ENCODE results near the gene SENP2. TPM values are rescaled to one million over a fixed set of nuclear protein-coding genes. Genes with fewer than 3 reads are reported as not detected.

The SENP2 gene
- total and polyA plus RNA-seq, 4 donors, result 7.9 to 23.3 (median 11.3) TPM

DNA sequence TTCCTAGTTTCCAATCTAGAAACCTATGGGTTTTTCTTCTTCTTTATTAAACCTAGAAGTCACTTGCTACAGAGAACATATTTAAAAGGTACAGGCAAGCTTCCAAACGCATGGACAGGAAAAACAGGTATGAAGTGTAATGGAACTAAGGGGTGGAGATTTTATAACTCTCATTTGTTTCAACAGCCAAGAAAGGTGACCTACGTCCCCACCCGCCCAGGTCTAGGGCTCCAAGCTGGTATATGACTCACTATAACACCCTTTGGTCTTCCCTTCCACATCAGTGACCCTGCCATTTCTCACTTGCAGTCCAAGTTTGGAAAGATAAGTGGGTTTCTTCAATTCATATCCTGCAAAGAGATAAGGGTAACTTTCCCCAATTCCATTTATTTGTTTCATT is 27.7 kb upstream of the SENP2 start:
- Histone ChIP-seq H3K27ac (ENCODE audit: low read depth in 1 of 2, low read length in 2 of 2) (no peak overlapping the region), H3K4me1 (ENCODE audit: control insufficient read depth in 4 of 4, insufficient read depth in 4 of 4, low read length in 3 of 4) (no peaks in the 10 kb centered on the region), H3K36me3 (ENCODE audit: control insufficient read depth in 4 of 4, insufficient read depth in 3 of 4, low read depth in 1 of 4, low read length in 3 of 4) (no peaks in the 10 kb centered on the region), H3K27me3 (ENCODE audit: control insufficient read depth in 4 of 4, insufficient read depth in 4 of 4, low read length in 3 of 4) (no peaks in the 10 kb centered on the region), H3K9me3 (ENCODE audit: control insufficient read depth in 4 of 4, low read length in 3 of 4) (no peaks in the 10 kb centered on the region), H3K9ac (ENCODE audit: low read depth in 1 of 2, low read length in 2 of 2) (no peak overlapping the region), H3K4me3 (ENCODE audit: low read depth in 1 of 3, low read length in 3 of 3) (no peak overlapping the region)
- TF ChIP-seq GABPA (IDR thresholded peaks at IDR 0.05 in 1 of 2, conservative IDR thresholded peaks at IDR 0.05 in 1 of 2) (no peak), TAF1 (conservative IDR thresholded peaks at IDR 0.05) (no peak), RXRA (IDR thresholded peaks at IDR 0.05) (no peak), JUND (IDR thresholded peaks at IDR 0.05) (peak in 1 of 2 donors; percentile 42), SP1 (IDR thresholded peaks at IDR 0.05) (no peak), HNF4G (IDR thresholded peaks at IDR 0.05) (no peak), EGR1 (IDR thresholded peaks at IDR 0.05; ENCODE audit: low read depth in 2 of 2) (no peak), RAD21 (IDR thresholded peaks at IDR 0.05) (no peak), FOXA1 (IDR thresholded peaks at IDR 0.05) (no peak), NR2F2 (IDR thresholded peaks at IDR 0.05) (no peak), HNF4A (conservative IDR thresholded peaks at IDR 0.05) (peak in 1 of 2 donors; percentile 30)
- TF ChIP-seq, protein P1, sequence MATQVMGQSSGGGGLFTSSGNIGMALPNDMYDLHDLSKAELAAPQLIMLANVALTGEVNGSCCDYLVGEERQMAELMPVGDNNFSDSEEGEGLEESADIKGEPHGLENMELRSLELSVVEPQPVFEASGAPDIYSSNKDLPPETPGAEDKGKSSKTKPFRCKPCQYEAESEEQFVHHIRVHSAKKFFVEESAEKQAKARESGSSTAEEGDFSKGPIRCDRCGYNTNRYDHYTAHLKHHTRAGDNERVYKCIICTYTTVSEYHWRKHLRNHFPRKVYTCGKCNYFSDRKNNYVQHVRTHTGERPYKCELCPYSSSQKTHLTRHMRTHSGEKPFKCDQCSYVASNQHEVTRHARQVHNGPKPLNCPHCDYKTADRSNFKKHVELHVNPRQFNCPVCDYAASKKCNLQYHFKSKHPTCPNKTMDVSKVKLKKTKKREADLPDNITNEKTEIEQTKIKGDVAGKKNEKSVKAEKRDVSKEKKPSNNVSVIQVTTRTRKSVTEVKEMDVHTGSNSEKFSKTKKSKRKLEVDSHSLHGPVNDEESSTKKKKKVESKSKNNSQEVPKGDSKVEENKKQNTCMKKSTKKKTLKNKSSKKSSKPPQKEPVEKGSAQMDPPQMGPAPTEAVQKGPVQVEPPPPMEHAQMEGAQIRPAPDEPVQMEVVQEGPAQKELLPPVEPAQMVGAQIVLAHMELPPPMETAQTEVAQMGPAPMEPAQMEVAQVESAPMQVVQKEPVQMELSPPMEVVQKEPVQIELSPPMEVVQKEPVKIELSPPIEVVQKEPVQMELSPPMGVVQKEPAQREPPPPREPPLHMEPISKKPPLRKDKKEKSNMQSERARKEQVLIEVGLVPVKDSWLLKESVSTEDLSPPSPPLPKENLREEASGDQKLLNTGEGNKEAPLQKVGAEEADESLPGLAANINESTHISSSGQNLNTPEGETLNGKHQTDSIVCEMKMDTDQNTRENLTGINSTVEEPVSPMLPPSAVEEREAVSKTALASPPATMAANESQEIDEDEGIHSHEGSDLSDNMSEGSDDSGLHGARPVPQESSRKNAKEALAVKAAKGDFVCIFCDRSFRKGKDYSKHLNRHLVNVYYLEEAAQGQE (IDR thresholded peaks at IDR 0.05), result no peak
- TF ChIP-seq, protein P2, sequence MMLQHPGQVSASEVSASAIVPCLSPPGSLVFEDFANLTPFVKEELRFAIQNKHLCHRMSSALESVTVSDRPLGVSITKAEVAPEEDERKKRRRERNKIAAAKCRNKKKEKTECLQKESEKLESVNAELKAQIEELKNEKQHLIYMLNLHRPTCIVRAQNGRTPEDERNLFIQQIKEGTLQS (IDR thresholded peaks at IDR 0.05), result no peak
- TF ChIP-seq, protein P3, sequence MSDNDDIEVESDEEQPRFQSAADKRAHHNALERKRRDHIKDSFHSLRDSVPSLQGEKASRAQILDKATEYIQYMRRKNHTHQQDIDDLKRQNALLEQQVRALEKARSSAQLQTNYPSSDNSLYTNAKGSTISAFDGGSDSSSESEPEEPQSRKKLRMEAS (IDR thresholded peaks at IDR 0.05), result no peak
- TF ChIP-seq, protein P4, sequence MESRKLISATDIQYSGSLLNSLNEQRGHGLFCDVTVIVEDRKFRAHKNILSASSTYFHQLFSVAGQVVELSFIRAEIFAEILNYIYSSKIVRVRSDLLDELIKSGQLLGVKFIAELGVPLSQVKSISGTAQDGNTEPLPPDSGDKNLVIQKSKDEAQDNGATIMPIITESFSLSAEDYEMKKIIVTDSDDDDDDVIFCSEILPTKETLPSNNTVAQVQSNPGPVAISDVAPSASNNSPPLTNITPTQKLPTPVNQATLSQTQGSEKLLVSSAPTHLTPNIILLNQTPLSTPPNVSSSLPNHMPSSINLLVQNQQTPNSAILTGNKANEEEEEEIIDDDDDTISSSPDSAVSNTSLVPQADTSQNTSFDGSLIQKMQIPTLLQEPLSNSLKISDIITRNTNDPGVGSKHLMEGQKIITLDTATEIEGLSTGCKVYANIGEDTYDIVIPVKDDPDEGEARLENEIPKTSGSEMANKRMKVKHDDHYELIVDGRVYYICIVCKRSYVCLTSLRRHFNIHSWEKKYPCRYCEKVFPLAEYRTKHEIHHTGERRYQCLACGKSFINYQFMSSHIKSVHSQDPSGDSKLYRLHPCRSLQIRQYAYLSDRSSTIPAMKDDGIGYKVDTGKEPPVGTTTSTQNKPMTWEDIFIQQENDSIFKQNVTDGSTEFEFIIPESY (IDR thresholded peaks at IDR 0.05), result no peak
- 70% methylated on average over 3 of the region's 3 CpGs for WGBS
- DNase-seq (ENCODE audit: low spot score), result no peak

DNA sequence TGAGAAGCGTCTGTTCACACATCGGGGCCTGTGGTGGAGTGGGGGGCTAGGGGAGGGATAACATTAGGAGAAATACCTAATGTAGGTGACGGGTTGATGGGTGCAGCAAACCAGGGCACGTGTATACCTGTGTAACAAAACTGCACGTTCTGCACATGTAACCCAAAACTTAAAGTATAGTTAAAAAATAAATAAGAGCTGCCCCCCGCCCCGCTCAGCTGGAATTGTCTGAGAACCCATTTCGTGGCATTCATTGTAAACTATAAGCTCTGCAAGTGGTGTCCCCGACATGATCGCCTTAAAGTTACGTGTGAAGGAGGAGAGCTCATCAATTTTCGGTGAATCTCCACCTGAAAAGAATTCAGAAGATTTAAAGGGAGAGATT is 26.4 kb upstream of the SENP2 start:
- H3K9me3 ChIP-seq (ENCODE audit: control insufficient read depth in 4 of 4, low read length in 3 of 4), result no peaks in the 10 kb centered on the region
- no peaks in the 10 kb centered on the region for H3K4me1 ChIP-seq (ENCODE audit: control insufficient read depth in 4 of 4, insufficient read depth in 4 of 4, low read length in 3 of 4)
- no peak overlapping the region for H3K4me3 ChIP-seq (ENCODE audit: low read depth in 1 of 3, low read length in 3 of 3)
- no peaks in the 10 kb centered on the region for H3K27me3 ChIP-seq (ENCODE audit: control insufficient read depth in 4 of 4, insufficient read depth in 4 of 4, low read length in 3 of 4)
- H3K9ac ChIP-seq (ENCODE audit: low read depth in 1 of 2, low read length in 2 of 2), result no peak overlapping the region
- 84% methylated on average over 12 of the region's 12 CpGs for WGBS
- no peaks in the 10 kb centered on the region for H3K36me3 ChIP-seq (ENCODE audit: control insufficient read depth in 4 of 4, insufficient read depth in 3 of 4, low read depth in 1 of 4, low read length in 3 of 4)
- no peak overlapping the region for H3K27ac ChIP-seq (ENCODE audit: low read depth in 1 of 2, low read length in 2 of 2)
- DNase-seq (ENCODE audit: low spot score), result no peak
- TF ChIP-seq FOXA1 (IDR thresholded peaks at IDR 0.05), result no peak
